ENCODE data around the gene EPS15. TPM values are rescaled to one million over a fixed set of nuclear protein-coding genes. Genes with fewer than 3 reads are reported as not detected.

The EPS15 gene
- polyA plus RNA-seq, 1 of the 3 experiments (the other 2 are of a cell fraction) = 17.0 TPM

DNA sequence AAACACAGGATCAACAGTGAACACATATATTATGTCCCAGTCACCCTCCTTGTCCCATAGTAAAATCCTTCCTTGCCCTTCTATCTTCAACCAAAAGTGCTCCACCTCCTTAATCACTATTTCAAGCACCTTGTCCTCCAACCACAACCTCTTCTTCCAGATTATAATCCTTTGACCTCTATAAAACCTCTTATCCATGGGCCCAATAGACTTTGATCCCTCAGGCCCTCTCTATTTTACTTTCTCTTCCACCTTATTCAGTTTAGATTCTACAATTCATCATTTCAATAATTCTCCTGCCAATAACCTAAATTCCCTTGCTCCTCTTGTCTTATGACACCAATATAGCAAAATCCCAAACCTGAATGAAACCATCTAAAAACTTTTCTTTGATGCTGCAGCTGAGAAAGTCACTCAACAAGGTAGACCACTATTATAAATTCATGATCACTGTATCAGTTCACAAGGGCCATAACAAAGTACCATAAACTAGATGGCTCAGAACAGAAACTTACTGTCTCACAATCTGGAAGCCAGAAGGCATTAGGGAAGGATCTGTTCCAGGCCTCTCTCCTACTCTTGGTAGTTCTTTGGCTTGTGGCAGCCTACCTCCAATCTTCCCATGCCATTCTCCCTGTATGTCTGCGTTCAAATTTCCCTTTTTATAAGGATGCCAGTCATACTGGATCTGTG, 24.8 kb downstream of the EPS15 start:
- H4K20me1 ChIP-seq (ENCODE audit: insufficient read depth) = peaks cover 42% of the 10 kb centered on the region
- H3K9ac ChIP-seq = no peak overlapping the region
- WGBS (ENCODE audit: low lambda C conversion rate) = 100% methylated on average over 1 of the region's 1 CpG
- H3K9me3 ChIP-seq = no peaks in the 10 kb centered on the region
- no peak overlapping the region for H3K4me3 ChIP-seq (ENCODE audit: low read depth in 2 of 2, low read length in 1 of 2)
- H3K4me1 ChIP-seq (ENCODE audit: control insufficient read depth in 1 of 2, insufficient read depth in 2 of 2, low read depth in 1 of 2, low read length in 1 of 2) = no peaks in the 10 kb centered on the region; a peak in 1 of 4 replicates
- H3K27ac ChIP-seq (ENCODE audit: low read depth in 2 of 2, low read length in 1 of 2) = no peak overlapping the region
- ChIA-PET CTCF (no interaction called here), POLR2A (no interaction called here)
- H3K4me2 ChIP-seq = no peak overlapping the region
- H2AFZ ChIP-seq (ENCODE audit: low read depth) = no peak overlapping the region
- peaks cover 12% of the 10 kb centered on the region for H3F3A ChIP-seq (replicated peaks; ENCODE audit: insufficient read depth)
- no peaks in the 10 kb centered on the region for H3K9me2 ChIP-seq
- TF ChIP-seq NFIC (IDR thresholded peaks at IDR 0.05; ENCODE audit: borderline replicate concordance) = no peak
- no peak for TF ChIP-seq PBX3 (IDR thresholded peaks at IDR 0.05)
- no peak for TF ChIP-seq GABPA (IDR thresholded peaks at IDR 0.05; ENCODE audit: low read depth)
- no peak for TF ChIP-seq REST (IDR thresholded peaks at IDR 0.05; ENCODE audit: low read depth, low read length)
- no peak for TF ChIP-seq ELF1 (IDR thresholded peaks at IDR 0.05)
- TF ChIP-seq, protein P1, sequence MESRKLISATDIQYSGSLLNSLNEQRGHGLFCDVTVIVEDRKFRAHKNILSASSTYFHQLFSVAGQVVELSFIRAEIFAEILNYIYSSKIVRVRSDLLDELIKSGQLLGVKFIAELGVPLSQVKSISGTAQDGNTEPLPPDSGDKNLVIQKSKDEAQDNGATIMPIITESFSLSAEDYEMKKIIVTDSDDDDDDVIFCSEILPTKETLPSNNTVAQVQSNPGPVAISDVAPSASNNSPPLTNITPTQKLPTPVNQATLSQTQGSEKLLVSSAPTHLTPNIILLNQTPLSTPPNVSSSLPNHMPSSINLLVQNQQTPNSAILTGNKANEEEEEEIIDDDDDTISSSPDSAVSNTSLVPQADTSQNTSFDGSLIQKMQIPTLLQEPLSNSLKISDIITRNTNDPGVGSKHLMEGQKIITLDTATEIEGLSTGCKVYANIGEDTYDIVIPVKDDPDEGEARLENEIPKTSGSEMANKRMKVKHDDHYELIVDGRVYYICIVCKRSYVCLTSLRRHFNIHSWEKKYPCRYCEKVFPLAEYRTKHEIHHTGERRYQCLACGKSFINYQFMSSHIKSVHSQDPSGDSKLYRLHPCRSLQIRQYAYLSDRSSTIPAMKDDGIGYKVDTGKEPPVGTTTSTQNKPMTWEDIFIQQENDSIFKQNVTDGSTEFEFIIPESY (IDR thresholded peaks at IDR 0.05; ENCODE audit: borderline replicate concordance, low read depth) = no peak
- TF ChIP-seq POLR2AphosphoS5 (IDR thresholded peaks at IDR 0.05; ENCODE audit: low read depth, low read length) = no peak
- no peak for TF ChIP-seq CTCF (IDR thresholded peaks at IDR 0.05)
- no peak for TF ChIP-seq MEF2A (IDR thresholded peaks at IDR 0.05; ENCODE audit: borderline replicate concordance, low read depth)
- TF ChIP-seq EZH2phosphoT487 (IDR thresholded peaks at IDR 0.05; ENCODE audit: borderline replicate concordance, low read depth) = no peak
- no peak for TF ChIP-seq JUND (IDR thresholded peaks at IDR 0.05)
- TF ChIP-seq SIN3A (IDR thresholded peaks at IDR 0.05; ENCODE audit: borderline replicate concordance, low read depth, low read length) = no peak
- TF ChIP-seq FOSL2 (IDR thresholded peaks at IDR 0.05; ENCODE audit: borderline replicate concordance, low read depth) = no peak
- no peak for TF ChIP-seq SMC3 (IDR thresholded peaks at IDR 0.05; ENCODE audit: low read depth, low read length)
- TF ChIP-seq EP300 (IDR thresholded peaks at IDR 0.05; ENCODE audit: borderline replicate concordance in 1 of 2, low read depth in 1 of 2, low read length in 1 of 2) = no peak
- TF ChIP-seq RXRA (IDR thresholded peaks at IDR 0.05; ENCODE audit: borderline replicate concordance, low read depth) = no peak
- H3K79me2 ChIP-seq (ENCODE audit: insufficient read depth) = peaks cover 100% of the 10 kb centered on the region
- DNase-seq = no peak
- H3K27me3 ChIP-seq (ENCODE audit: insufficient read depth) = no peaks in the 10 kb centered on the region
- peaks cover 0 to 12% of the 10 kb centered on the region in 2 experiments for H3K36me3 ChIP-seq (replicated peaks in 1 of 2; ENCODE audit: control insufficient read depth in 1 of 2, insufficient read depth in 2 of 2, low read length in 1 of 2)

All from SK-N-SH (cell line).